HG03159 (cell line): ENCODE measurements around the gene DAB2IP.

Experiments used
- ATAC-seq: cut with Tn5 transposase; IDR thresholded peaks from one replicate; pipeline ENCODE4 v1.9.1; 2021; ENCODE audit warnings: mild to moderate bottlenecking, moderate library complexity; ENCODE audit not compliant: unreplicated experiment

The DAB2IP gene

DNA sequence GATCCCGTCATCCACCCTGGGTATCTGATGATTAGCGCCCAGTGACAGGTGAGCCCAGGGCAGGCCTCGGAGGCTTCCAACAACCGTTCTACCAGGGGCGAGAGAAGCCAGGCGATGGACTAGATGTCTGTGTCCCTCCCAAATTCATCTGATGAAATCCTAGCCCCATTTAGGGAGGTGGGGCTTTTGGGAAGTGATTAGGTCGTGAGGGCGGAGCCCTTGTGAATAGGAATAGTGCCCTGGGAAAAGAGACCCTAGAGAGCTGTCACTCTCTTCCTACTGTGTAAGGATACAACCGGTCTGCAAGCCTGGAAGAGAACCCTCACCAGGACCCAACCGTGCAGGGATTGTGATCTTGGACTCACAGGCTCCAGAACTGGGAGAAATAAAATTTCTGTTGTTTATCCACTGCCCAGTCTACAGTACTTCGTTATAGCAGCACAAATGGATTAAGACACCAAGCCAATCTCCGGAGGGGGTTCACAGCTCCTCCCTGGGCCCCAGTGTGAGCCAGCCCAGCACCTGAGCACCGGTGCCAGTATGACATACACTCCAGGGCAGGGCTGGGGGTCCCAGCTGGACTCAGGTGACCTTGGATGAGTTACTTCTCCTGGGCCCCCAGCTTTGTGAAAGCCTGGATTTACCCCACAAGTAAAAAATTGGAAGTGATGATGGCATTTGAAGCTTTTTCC, 162.2 kb downstream of the DAB2IP start:
- no peak for ATAC-seq

DNA sequence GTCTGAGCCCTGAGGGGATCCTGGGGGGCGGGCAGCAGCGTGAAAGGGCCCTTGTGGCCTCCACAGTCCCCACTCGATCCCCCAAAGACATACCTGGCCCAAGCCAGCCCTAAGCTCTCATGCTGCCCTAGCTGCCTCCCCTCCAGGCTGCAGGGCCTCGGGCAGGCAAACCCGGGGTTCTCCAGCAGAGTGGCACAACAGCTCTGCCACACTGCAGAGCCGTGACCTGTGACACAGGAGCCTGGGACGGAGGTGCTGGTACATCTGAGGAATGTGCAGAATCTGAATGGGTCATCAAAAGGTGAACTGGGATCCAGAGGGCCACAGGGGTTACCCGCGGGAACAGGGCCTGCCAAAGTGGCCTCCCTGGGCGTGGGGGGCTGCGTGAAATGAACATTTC, 163.2 kb downstream of the DAB2IP start:
- no peak for ATAC-seq

DNA sequence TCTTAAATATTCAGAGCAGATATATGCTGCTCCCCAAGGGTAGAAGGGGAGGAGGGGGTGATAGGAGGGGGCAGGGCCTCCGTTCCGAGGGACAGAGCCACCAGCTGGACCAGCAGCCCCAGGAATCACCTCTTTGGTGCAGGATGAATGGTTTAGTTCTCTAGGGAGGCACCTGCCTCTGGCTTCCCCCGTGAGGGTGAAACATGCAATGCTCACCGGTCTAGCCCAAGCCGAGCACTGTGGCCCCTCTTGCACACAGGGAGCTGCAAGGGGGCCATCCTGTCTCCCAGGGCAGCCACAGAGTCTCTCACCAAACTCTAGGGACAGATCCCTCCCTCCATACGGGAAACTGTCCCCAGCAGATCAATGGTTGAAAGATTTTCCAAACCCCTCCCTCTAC, 163.7 kb downstream of the DAB2IP start:
- ATAC-seq, result no peak

DNA sequence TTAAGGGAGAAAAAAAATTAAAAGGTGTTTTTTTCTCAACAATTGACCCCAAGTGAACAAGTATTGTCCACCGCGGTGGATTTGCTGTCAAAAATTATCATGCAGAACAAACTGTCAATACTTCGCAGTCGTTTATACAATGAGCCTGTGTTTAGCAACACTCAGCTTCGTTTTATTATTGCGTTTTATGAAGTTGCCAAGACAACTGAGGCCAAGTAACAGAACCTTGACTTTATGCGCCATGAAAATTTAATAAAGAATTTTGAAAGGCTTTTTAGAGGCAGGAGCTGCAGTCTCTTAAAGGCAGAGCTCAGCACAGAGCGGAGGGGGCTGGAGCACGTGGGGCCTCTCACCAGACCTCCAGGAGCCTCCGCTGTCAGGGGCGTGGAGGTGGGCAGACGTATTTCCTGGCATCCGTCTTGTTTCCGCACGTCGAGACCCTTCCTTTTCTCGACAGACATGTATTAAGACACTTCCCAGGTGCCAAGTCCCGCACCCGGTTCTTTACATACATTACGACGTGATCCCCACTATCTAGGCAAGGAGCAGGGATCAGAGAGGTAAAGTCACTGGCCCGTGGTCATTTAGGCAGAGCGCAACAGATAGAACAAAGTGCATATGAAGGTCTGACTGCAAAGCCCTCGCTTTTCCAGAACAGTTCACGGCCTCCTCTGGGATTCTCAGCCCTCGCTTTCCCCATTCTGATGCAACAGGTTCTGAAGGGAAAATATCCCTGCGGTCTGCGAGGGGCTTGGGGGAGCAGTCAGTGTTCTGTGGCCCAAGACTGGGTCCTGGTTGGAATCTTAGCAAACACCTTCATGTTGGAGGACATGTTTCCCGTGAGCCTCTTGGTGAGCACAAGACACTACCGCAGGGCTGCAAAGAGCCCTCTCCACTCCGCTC, 164.4 kb downstream of the DAB2IP start:
- ATAC-seq, result no peak

DNA sequence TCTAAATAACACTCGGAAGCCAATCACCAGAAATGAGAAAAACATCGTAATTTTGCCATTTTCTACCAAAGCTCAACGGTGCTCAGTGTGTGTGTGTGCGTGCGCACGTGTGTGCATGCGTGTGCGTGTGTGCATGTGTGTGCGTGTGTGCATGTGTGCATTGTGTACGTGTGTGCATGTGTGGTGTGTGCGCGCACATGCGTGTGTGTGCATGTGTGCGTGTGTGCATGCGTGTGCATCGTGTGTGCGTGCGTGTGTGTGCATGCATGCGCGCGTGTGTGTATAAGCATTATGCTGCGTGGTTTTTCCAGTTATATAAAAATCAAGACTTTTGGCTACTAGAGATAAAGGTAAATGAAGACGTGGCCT, 165.0 kb downstream of the DAB2IP start:
- no peak for ATAC-seq

DNA sequence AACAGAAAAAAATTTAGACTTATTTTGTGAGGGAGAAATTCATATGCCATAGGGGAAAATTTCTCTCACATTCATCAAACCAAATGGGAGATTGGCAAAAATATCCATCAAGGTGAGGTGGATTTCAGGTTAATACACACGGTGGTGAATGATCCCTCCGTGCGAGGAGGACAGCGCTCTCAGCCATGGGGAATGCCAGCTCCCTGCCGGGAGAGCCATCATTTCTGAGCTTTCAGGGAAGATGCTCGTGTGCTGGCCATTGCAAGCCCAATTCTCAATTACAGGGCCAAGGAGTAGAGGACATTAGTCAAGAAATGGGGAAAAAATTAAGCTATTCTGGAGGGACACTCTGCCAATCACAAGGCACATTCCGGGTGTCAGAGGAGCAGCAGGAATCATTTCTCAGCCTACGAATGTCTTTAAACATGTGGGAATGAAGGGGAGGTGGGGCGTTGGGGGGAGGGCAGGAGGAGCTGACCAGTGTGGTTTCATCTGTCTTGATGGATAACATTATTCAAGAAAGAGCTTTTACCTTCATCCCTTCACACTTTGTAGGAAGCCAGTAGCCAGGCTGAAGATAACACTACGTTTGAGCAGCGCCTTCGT, 165.5 kb downstream of the DAB2IP start:
- no peak for ATAC-seq

DNA sequence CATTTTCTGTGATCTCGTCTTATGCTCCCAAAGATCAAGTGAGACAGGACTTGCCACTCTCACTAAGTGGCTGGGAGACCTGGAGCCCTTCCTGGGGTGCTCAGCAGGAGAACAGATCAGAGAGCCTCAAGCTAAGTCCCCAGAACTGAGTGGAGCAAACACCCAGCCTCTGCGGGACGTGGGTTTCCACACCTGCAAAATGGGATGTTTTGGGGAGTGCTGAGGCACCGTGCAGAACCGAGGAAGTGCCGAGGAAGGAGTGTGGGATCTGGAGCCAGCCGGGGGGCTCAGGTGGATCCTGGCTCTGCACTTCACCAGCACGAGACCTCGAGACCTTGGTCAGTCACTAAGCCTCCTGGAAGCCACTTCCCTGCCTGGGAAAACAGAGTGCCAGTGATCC, 166.0 kb downstream of the DAB2IP start:
- no peak for ATAC-seq

DNA sequence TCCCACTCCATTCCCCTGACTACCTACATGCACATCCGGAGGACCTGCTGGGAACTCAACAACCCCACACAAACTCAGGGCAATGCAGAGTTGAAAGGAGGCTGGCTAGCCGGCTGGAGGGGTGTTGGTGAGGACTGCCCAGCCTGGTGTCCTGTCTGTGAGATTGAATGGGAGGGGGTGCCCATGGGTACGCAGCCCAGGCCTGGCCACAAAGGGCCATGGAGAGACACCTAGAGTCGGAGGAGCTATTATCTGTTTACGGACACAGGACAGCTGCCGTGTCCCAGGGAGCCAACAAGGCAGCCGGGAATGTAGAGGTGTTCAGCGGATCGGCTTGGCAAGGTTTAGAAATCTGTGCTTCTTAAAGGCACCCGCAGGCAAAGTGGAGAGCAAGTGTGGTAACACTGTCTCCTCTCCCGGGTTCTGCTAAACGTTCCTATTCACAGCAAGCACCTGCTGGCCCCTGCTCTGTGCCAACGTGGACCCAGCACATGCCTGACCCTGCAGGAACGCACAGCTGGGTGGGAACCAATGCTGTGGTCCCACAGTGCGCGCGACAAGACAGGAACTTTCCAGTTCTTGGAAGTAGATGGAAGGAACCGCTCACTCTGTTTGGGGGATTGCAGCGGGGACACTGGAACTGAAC, 166.7 kb downstream of the DAB2IP start:
- ATAC-seq, result no peak

DNA sequence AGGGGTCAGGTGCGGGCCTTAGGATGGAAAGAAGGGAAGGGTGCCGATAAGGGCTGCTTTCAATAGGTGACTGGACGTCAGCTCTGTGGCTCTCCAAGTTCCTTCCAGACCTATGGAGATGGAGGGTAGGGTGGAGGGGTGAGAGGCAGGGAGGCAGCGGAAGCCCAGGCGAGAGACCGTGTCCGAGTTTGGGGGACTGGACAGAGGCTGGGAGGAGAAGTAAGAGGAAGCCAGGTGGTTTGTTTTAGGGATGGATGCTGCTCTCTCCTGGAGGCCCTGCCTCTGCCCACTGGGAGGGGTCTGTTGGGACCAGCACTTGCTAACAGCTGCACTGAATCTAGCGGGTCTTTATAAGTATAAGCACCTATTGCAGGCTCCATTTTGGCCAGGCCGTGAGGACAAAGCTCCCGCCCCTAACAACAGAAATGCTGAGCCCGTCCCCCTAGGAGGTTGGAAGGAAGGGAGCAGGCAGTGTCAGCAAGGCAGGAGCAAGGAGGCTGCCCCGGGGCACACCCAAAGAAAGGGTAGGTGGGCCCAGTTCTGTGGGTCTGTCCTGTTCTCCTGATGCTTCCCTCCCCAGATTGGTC, 167.5 kb downstream of the DAB2IP start:
- no peak for ATAC-seq

DNA sequence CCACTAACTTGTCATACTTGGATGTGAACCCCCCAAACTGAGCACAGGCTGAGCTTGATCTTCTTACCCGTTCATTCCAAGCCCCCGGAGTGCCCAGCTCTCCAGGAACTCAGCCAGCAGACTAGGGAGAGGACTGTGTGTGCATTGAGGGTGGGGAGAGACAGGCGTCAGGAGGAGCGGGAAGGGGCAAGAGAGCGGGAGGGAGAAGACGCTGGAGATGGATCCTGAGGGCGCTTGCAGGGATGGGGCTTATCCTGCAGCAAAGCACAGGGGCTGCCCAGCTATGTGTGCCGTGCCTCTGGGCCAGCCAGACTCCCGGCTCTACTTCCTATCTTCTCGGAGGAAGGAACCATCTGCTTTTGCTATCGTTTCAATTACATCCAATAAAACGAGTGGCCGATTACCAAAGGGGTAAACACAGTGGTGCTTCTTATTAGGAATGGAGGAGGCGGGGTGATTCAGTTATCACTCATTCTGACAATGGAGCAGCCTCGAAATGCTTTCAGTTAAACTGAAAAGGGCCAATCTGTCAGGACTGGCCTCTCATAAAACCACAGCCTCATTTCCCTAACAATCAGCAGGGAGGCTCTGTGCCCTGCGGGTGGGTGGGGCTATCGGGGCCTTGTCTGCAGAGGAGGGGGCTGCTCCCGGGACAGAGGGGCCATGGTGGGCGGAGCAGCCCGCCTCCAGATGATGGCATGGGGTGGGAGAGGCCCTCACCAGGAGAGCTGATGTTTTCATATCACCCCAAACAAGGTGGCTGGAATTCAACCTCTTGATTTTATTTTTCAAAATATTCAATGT, 168.2 kb downstream of the DAB2IP start:
- ATAC-seq, result no peak

DNA sequence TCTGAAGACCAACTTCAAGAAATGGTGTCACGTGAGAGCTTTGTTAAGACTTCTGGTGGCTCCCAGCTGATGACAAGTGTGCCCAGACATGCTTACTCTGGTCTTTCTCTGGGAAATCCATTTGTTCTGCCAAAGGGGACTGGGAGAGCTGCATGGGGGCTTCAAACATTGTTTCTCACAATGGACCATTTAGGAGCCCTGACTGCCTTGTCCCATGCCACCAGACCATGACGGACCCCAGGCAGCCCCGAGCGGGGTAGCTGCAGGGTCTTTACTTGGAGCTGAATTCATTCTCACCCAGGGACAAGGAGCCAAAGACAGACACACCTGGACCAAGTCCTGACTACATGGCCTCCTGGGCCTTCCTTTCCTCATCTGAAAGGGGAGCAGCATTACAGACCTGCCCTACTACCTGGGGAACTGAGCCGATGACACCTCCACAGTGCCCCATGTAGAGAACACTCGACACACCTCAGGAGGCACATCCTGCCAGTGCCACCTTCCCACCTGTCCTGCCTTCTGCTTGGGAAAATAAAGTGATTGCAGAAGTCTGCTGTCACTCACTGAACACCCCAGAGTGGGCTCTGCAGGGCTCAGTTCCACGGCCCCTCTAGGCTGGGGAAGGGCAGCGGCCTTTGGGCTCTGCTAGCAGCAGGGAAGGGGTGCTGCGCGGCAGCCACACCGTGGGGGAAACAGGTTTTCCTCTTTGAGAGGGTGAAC, 169.0 kb downstream of the DAB2IP start:
- no peak for ATAC-seq

DNA sequence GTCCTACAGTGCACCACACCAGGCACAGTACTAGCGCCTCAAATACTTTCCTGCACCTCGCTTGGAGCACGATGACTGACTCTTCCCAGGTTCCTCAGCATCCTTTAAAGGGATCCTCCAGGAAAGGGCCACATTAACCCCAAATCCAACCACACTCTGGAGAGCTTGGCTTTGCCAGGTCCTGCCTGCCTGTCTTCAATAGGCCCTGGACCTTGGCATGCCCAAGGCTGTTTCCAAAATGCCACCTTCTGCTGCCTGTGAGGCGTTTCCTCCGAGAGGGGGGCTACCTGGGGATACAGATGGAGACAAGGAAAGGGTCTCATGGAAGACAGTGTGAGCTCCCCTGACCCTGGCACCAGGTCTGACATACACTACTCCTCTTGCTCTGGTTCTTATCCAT, 169.9 kb downstream of the DAB2IP start:
- ATAC-seq, result no peak

DNA sequence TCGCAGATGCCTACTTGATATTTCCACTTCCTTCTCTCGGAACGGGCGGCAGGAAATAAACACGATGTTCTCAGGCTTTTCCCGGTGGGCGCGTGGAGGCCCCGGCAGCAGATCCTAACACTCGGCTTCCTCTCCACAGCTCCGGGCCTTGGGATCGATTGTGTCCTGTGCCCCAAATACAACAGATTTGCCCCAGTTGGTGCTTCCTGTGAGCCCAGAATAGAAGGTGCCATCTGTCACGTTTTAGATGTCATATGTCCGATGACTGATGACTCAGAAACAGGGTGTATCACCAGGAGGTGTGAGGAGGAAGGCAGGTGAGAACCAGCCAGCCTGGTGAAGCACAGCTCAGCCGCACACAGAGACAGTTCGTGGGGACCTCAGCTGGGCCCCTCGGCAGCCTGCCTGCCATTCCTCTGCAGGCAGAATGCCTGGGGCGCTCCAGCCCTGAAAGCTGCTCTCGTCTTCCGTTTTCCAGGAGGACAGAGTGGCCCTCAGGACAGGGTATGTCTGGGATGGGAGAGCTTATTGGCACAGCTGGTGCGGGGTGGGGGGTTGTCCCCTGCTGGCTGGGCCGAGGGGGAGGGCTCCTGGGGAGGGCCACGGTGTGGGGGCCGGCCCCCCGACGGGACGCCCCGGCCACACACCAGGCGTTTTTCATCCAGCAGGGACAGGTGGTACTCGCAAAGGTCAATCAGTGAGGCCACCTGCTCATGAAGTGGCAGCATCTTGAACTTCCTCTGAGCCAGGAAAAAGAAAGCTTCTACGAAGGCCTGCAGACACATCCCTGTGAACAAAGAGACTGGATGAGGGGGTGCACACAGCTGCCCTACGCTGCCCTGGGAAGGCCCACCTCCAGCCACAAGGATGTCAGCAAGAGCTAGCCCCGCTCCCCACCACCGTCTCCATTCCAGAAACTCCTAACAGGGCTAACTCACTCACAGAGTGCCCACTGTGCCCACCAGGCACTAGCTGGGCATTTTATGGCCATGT, 171.0 kb downstream of the DAB2IP start:
- ATAC-seq, result no peak

DNA sequence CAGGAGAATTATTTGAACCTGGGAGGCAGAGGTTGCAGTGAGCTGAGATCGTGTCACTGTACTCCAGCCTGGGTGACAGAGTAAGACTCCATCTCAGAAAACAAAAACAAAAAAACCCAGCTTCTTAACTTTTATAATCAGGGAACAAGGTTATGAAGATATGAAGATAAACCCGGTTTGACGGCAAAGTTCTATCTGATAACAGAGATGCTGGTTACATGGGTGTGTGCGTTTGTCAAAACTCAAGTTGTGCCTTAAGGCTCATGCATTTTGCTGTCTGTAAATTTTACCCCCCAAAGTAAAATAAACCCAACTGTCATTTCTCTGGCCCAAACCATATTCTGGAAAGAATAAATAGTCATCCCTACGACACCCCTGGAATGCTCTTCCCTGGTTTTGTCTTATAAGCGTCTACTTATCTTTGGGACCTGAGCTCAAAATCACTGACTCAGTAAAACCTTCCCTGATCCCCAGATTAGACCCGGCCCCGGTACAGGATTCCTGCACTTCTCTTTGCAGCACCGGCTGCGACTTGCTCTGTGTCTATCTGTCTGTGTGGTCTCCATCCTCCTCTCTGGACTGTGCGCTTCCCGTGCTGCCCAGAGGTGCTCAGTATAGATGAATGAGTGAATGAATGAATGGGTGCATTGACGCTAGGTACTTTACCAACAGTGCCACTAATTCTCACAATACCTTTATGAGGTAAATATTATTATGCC, 172.2 kb downstream of the DAB2IP start:
- no peak for ATAC-seq

DNA sequence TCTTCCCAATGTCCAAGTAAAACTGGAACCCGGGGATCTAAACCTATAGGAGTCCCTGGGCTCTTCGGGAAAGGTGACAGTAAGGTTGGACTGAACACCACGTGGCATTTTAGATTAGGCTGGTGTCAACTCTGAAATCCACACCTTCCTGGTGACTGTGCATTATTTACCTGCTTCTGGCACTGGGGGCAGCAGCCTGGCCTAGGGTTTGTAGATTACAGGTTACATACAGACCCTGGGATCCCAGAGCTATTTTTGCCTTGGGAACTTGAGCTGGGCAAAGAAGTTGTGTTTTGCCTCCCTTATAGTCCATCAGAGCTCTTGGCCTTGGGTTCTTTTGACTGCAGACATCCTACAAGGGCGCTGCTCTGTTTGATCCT, 173.2 kb downstream of the DAB2IP start:
- ATAC-seq, result no peak

DNA sequence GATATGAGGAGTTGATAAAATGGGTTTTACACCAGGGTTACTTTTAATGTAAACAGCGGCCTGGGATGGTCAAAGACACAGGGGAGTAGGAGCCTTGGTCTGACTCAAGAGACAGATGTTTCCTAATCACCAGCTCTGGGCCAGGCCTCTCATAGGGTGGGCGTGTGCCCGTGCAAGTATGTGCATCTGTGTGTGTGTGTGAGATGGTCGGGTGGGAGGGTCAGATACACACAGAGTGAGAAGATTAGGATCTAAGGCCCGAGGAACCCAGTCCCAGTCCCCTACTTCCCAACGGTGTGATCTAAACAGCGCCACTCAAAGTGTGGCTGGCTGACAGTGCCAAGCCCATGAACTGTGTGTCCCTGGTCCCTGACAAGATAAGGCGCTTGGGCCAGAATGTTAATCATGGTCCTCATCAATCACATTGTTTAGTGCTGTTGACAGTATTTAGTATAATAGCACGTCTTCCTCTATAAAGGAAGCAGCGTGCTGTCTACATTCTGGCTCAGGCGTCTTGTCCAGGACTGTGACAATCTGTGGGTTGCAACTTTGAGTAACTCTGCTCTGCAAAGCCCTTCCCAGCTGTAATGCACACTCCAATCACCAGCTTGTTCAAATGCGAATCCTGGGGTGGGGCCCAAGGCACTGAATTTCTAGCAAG, 173.7 kb downstream of the DAB2IP start:
- ATAC-seq, result no peak

DNA sequence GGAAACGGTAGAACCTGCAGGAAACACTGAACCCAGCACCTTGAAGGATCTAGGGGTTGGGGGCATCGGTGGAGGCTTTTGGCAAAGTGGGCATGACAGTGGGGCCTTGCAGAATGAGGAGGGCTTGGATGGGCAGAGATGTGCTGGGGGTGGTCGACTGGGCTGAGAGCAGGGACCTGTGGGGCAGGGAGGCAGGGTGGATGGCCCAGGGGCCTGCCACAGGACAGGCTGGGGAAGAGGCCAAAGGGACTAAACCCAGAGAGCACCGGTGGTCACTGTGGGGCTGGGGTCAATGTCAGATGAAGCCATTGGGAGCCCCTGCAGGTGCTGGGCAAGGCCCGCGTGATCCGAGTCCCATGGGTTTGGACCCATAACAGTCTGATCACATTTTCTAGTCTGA, 175.3 kb downstream of the DAB2IP start:
- ATAC-seq, result no peak
